K562 (cell line): Measurements from ENCODE around the gene GAMT. TPM values are rescaled to one million over a fixed set of nuclear protein-coding genes. Genes with fewer than 3 reads are reported as not detected.
A peak's percentile ranks its signal among the peaks of the same experiment; 100 is the strongest.

Experiments used
- ATAC-seq: fragments of 200-7000 bp; cut with Tn5 transposase; 3 replicates; pipeline ENCODE4 v1.9.1; 2020; ENCODE audit warnings: moderate library complexity
- BruUV-seq: library from RNA; stranded (reverse); fragments of 400-500 nt; replicated peaks from 2 replicates; lab custom pipeline; 2021; lab: Mats Ljungman, UMichigan
- CTCF ChIA-PET: fragments of 300-600 bp; formaldehyde crosslinking; extraction: SDS; loops from one replicate; lab custom pipeline; 2021; ENCODE audit warnings: low intra/inter-chr PET ratio; lab: Yijun Ruan, JAX
- POLR2A ChIA-PET: fragments of 300-600, 350-650 bp; sonication (Branson Sonifier 250); formaldehyde crosslinking; extraction: SDS; loops from one replicate; lab custom pipeline; 2021; ENCODE audit warnings: antibody characterized with exemption, inconsistent platforms; lab: Yijun Ruan, JAX
- DNase-seq, 4 experiments: peaks; one replicate each; pipeline versions ENCODE4 v3.0.0 to v3.0.0-alpha.2; 2011 to 2018; ENCODE audit warnings: low spot score in 3 of 4, mixed read lengths in 3 of 4; ENCODE audit errors: extremely low read depth in 1 of 4
- FAIRE-seq: peaks from 2 replicates; lab custom pipeline; 2011; peaks lifted over from hg19 to GRCh38; lab: Jason Lieb, UNC
- H2AFZ ChIP-seq: 2 replicates; pipeline ENCODE4 v1.6.0; 2011; ENCODE audit warnings: low read depth, low read length, control low read depth, inconsistent platforms
- H3K27ac ChIP-seq: fragments of 200-600 bp; 3 replicates; pipeline ENCODE4 v1.8.0; 2011; ENCODE audit warnings: low read depth, mild to moderate bottlenecking, control low read depth, inconsistent platforms, low read length, moderate library complexity, mixed read lengths; ENCODE audit errors: extremely low read depth
- H3K27me3 ChIP-seq, 2 experiments: fragments of 300-600 bp in 1 of 2; 2 replicates in 1 of 2; 3 replicates in 1 of 2; pipeline versions ENCODE4 v1.6.0 to v1.8.0; 2011; ENCODE audit warnings: inconsistent platforms in 2 of 2, low read length in 2 of 2, mild to moderate bottlenecking in 1 of 2, mixed read lengths in 1 of 2, moderate library complexity in 1 of 2; ENCODE audit not compliant: control insufficient read depth in 2 of 2, insufficient read depth in 2 of 2
- H3K36me3 ChIP-seq: fragments of 300-600 bp; 3 replicates; pipeline ENCODE4 v1.8.0; 2011; ENCODE audit warnings: mild to moderate bottlenecking, low read length, inconsistent platforms; ENCODE audit not compliant: control insufficient read depth, insufficient read depth
- H3K4me1 ChIP-seq, 2 experiments: fragments of 200-600 bp in 1 of 2; replicated peaks in 1 of 2; 2 replicates in 1 of 2; 3 replicates in 1 of 2; pipeline versions ENCODE4 v1.5.1 to v1.8.0; 2011; ENCODE audit warnings: inconsistent platforms in 2 of 2, low read length in 2 of 2, mild to moderate bottlenecking in 1 of 2, mixed read lengths in 1 of 2, moderate library complexity in 1 of 2; ENCODE audit not compliant: control insufficient read depth in 2 of 2, insufficient read depth in 2 of 2
- H3K4me2 ChIP-seq: 2 replicates; pipeline ENCODE4 v1.6.1; 2011; ENCODE audit warnings: low read length, control low read depth, inconsistent platforms, mixed read lengths; ENCODE audit not compliant: insufficient read depth
- H3K4me3 ChIP-seq: fragments of 200-600 bp; sonication (generic), shearing (Covaris generic); 2 replicates; pipeline ENCODE4 v1.5.1; 2016; ENCODE audit warnings: control low read depth, inconsistent platforms
- H3K79me2 ChIP-seq: fragments of 200-600 bp; 3 replicates; pipeline ENCODE4 v1.8.0; 2011; ENCODE audit warnings: low read length, inconsistent platforms; ENCODE audit not compliant: control insufficient read depth, insufficient read depth
- H3K9ac ChIP-seq, 2 experiments: 2 replicates each; pipeline versions ENCODE4 v1.6.0 to v1.6.1; 2011; ENCODE audit warnings: low read depth in 2 of 2, low read length in 2 of 2, control low read depth in 1 of 2, inconsistent platforms in 1 of 2, mild to moderate bottlenecking in 1 of 2, mixed read lengths in 1 of 2; ENCODE audit not compliant: insufficient read depth in 1 of 2
- H3K9me1 ChIP-seq: one replicate; pipeline ENCODE4 v1.6.0; 2011; ENCODE audit warnings: inconsistent platforms, mild to moderate bottlenecking, low read length, moderate library complexity; ENCODE audit not compliant: control insufficient read depth, insufficient read depth
- H3K9me3 ChIP-seq: replicated peaks from 2 replicates; pipeline ENCODE4 v1.5.1; 2011; ENCODE audit warnings: low read depth, low read length, inconsistent platforms; ENCODE audit not compliant: control insufficient read depth, insufficient read depth
- H4K20me1 ChIP-seq: replicated peaks from 2 replicates; pipeline ENCODE4 v1.6.1; 2011; ENCODE audit warnings: low read length, inconsistent platforms, mixed read lengths; ENCODE audit not compliant: control insufficient read depth, insufficient read depth
- CBX8 ChIP-seq: fragments of 200-600 bp; sonication (generic); IDR thresholded peaks from 2 replicates; pipeline ENCODE4 v1.6.1; 2012; ENCODE audit warnings: borderline replicate concordance, mixed run types, low read depth, mild to moderate bottlenecking, moderate library complexity, mixed read lengths, low read length, control low read depth, inconsistent platforms; ENCODE audit not compliant: poor library complexity, severe bottlenecking; ENCODE audit errors: extremely low read depth
- DPF2 ChIP-seq: fragments of 450-650 bp; IDR thresholded peaks from 2 replicates; pipeline ENCODE4 v1.6.1; 2016
- NFIC ChIP-seq: fragments of 450-650 bp; IDR thresholded peaks from 2 replicates; pipeline ENCODE4 v1.6.1; 2017; ENCODE audit warnings: mild to moderate bottlenecking, inconsistent platforms
- POLR2AphosphoS5 ChIP-seq: IDR thresholded peaks from 2 replicates; pipeline ENCODE4 v1.6.1; 2011; ENCODE audit warnings: mild to moderate bottlenecking, low read depth, low read length, moderate library complexity; ENCODE audit not compliant: control insufficient read depth, insufficient read depth
- POLR2B ChIP-seq: fragments of 450-650 bp; IDR thresholded peaks from 2 replicates; pipeline ENCODE4 v1.6.1; 2018; ENCODE audit warnings: low read depth; ENCODE audit not compliant: partially characterized antibody
- RB1 ChIP-seq: fragments of 450-650 bp; IDR thresholded peaks from 2 replicates; pipeline ENCODE4 v1.6.1; 2017; ENCODE audit warnings: low read depth, mild to moderate bottlenecking
- WGBS: fragments of 100-300 bp; shearing (Covaris generic); methylation state at CpG from one replicate; pipeline ENCODE4 v1.1.6; 2016; ENCODE audit warnings: low coverage, mixed read lengths; ENCODE audit not compliant: insufficient coverage; ENCODE audit errors: missing lambda C conversion rate; 5-methylcytosine and 5-hydroxymethylcytosine counted together
- in situ Hi-C: fragments of 300-500 bp; cut with MboI; formaldehyde crosslinking; loops from 4 replicates; pipeline ENCODE4 v1.15.0; 2018; ENCODE audit warnings: inconsistent platforms, mixed read lengths
- intact Hi-C: fragments of 100-400 bp; cut with micrococcal nuclease; formaldehyde crosslinking; loops from 2 replicates; pipeline ENCODE4 v1.14.2; 2022
- polyA plus RNA-seq, 8 experiments: library from polyadenylated mRNA; depleted of rRNA in 4 of 8; stranded (reverse) in 5 of 8; unstranded in 3 of 8; fragments of >200 nt; fragmentation: Nextera tagmentation in 2 of 8; fragmentation: Illumina TruSeq in 1 of 8; extraction: Ambion mirVana in 2 of 8; extraction: Trizol in 1 of 8; gene quantifications; 2 replicates each; pipeline versions ENCODE4 v1.2.1 to v1.2.3, GENCODE V29; 2011 to 2014; ENCODE audit warnings: inconsistent platforms in 1 of 8, missing spikeins in 1 of 8
- total RNA-seq, 7 experiments: library from RNA; depleted of rRNA in 6 of 7; stranded (reverse); fragments of >200 nt in 6 of 7; fragmentation: Illumina TruSeq in 2 of 7; extraction: Trizol in 2 of 7; gene quantifications; 2 replicates each; pipeline versions ENCODE4 v1.2.1 to v1.2.3, GENCODE V29; 2011 to 2021; ENCODE audit warnings: low replicate concordance in 1 of 7
- TF ChIP-seq, protein P1 (sequence below): fragments of 450-650 bp; IDR thresholded peaks from 2 replicates; pipeline ENCODE4 v1.6.1; 2018; ENCODE audit not compliant: partially characterized antibody
- TF ChIP-seq, protein P2 (sequence below): IDR thresholded peaks from 2 replicates; pipeline ENCODE4 v1.6.1; 2011; ENCODE audit not compliant: insufficient read length; ENCODE audit errors: extremely low read depth
- TF ChIP-seq, protein P3 (sequence below): fragments of 250-450 bp; sonication (Bioruptor Pico); IDR thresholded peaks from 2 replicates; pipeline ENCODE4 v1.5.0; 2021
- TF ChIP-seq, protein P4 (sequence below): sonication (generic); formaldehyde crosslinking; IDR thresholded peaks from 2 replicates; pipeline ENCODE4 v1.5.0; 2020; ENCODE audit warnings: missing genetic modification reagents

GAMT gene
- total and polyA plus RNA-seq, 9 of the 15 experiments (the other 6 are each of a cell fraction or from before 2014, with no cell fraction given) = 1.3 to 35.3 (median 27.2) TPM

DNA sequence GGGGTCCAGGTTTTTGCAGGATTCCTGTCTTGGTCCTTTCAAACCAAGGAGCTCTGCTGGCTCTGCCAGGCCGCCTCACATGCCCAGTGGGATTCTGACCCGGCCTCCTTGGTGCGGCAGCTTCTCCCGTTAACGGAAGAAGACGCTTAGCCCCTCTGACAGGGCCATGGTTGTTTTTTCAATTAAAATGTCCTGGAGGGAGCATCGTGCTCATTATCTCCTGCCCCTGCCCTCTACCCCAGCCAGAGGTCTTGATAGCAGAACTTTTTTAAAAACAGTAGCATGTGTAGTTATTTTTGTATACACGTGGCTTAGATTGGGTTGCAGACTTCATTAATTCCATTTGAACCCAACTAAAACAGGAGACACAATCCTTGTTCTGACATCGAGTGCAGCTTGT, 25.4 kb upstream of the GAMT start:
- 86% methylated on average over 9 of the region's 9 CpGs for WGBS

DNA sequence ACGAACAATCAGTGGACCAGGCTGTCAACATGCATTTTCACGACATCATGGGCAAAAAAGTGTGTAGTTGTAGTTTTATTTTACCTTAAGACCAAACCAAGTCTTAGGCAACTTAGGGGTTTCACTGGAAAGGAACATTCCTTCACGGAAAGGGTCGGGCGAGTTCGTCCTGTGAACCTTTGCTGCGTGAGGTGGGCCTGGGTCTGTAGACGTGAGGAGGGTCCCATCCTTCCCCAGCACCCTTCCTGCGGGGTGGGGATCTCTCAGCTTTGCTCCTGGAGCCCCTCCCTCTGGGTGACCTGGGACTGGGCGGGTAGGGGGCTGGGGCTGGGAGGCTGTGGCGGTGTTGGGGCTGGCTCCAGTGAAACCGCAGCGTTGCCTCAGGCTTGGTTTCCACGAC, 24.6 kb upstream of the GAMT start:
- no peaks in the 10 kb centered on the region for H3K9me3 ChIP-seq
- H3K9me1 ChIP-seq = peaks cover 4% of the 10 kb centered on the region
- H4K20me1 ChIP-seq = peaks cover 10% of the 10 kb centered on the region; the same call in 1 of the 2 replicates
- no peak overlapping the region for H3K9ac ChIP-seq
- ATAC-seq (no peak), FAIRE-seq (no peak), DNase-seq (no peak)
- in situ Hi-C loops (no loop called here), intact Hi-C loops (no loop called here)
- H3K4me1 ChIP-seq = peaks cover 0 to 57% of the 10 kb centered on the region in 2 experiments; a peak in 2 of 5 replicates
- POLR2A ChIA-PET = interaction anchor here (1.5 kb wide), 2 partner anchors 9 to 14 kb away, joined by 3 to 5 read pairs; no protein-coding TSS in a partner anchor
- 95% methylated on average over 11 of the region's 14 CpGs for WGBS
- no peak overlapping the region for H2AFZ ChIP-seq
- no peak overlapping the region for H3K4me3 ChIP-seq
- no peaks in the 10 kb centered on the region for H3K27me3 ChIP-seq
- H3K36me3 ChIP-seq = peaks cover 94% of the 10 kb centered on the region
- no peak overlapping the region for H3K4me2 ChIP-seq
- H3K79me2 ChIP-seq = peaks cover 55% of the 10 kb centered on the region
- BruUV-seq = TSS peak; percentile 11
- TF ChIP-seq, protein P1, sequence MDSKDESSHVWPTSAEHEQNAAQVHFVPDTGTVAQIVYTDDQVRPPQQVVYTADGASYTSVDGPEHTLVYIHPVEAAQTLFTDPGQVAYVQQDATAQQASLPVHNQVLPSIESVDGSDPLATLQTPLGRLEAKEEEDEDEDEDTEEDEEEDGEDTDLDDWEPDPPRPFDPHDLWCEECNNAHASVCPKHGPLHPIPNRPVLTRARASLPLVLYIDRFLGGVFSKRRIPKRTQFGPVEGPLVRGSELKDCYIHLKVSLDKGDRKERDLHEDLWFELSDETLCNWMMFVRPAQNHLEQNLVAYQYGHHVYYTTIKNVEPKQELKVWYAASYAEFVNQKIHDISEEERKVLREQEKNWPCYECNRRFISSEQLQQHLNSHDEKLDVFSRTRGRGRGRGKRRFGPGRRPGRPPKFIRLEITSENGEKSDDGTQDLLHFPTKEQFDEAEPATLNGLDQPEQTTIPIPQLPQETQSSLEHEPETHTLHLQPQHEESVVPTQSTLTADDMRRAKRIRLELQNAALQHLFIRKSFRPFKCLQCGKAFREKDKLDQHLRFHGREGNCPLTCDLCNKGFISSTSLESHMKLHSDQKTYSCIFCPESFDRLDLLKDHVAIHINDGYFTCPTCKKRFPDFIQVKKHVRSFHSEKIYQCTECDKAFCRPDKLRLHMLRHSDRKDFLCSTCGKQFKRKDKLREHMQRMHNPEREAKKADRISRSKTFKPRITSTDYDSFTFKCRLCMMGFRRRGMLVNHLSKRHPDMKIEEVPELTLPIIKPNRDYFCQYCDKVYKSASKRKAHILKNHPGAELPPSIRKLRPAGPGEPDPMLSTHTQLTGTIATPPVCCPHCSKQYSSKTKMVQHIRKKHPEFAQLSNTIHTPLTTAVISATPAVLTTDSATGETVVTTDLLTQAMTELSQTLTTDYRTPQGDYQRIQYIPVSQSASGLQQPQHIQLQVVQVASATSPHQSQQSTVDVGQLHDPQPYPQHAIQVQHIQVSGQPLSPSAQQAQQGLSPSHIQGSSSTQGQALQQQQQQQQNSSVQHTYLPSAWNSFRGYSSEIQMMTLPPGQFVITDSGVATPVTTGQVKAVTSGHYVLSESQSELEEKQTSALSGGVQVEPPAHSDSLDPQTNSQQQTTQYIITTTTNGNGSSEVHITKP = peak; percentile 52
- TF ChIP-seq, protein P2, sequence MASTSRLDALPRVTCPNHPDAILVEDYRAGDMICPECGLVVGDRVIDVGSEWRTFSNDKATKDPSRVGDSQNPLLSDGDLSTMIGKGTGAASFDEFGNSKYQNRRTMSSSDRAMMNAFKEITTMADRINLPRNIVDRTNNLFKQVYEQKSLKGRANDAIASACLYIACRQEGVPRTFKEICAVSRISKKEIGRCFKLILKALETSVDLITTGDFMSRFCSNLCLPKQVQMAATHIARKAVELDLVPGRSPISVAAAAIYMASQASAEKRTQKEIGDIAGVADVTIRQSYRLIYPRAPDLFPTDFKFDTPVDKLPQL = no peak
- no peak for TF ChIP-seq CBX8
- TF ChIP-seq, protein P3, sequence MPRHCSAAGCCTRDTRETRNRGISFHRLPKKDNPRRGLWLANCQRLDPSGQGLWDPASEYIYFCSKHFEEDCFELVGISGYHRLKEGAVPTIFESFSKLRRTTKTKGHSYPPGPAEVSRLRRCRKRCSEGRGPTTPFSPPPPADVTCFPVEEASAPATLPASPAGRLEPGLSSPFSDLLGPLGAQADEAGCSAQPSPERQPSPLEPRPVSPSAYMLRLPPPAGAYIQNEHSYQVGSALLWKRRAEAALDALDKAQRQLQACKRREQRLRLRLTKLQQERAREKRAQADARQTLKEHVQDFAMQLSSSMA (CRISPR knock-in tag) = no peak
- TF ChIP-seq POLR2B = no peak
- no peak for TF ChIP-seq DPF2
- CTCF ChIA-PET = no interaction called here
- H3K27ac ChIP-seq = no peak overlapping the region

More for the DNA sequence above, 25.4 kb upstream of the GAMT start:
- no peak for TF ChIP-seq NFIC
- peak; percentile 8; the same call in 1 of the 2 replicates for TF ChIP-seq POLR2AphosphoS5
- TF ChIP-seq, protein P4, sequence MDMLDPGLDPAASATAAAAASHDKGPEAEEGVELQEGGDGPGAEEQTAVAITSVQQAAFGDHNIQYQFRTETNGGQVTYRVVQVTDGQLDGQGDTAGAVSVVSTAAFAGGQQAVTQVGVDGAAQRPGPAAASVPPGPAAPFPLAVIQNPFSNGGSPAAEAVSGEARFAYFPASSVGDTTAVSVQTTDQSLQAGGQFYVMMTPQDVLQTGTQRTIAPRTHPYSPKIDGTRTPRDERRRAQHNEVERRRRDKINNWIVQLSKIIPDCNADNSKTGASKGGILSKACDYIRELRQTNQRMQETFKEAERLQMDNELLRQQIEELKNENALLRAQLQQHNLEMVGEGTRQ (CRISPR knock-in tag) = no peak
- TF ChIP-seq RB1 = no peak
- TF ChIP-seq, all 486 proteins: peak for 1
- intact Hi-C loops (no loop called here), in situ Hi-C loops (no loop called here)
- FAIRE-seq (no peak), ATAC-seq (no peak), DNase-seq (no peak)
- ChIA-PET CTCF (no interaction called here), POLR2A (interaction anchor here (1.4 to 1.6 kb wide), 3 partner anchors 9 to 14 kb away, joined by 4 to 6 read pairs (median 5); no protein-coding TSS in a partner anchor)
- no TSS peak for BruUV-seq
- peaks cover 0 to 53% of the 10 kb centered on the region in 2 experiments; a peak in 2 of 5 replicates for H3K4me1 ChIP-seq
- peaks cover 14% of the 10 kb centered on the region for H4K20me1 ChIP-seq
- peaks cover 4% of the 10 kb centered on the region for H3K9me1 ChIP-seq
- peaks cover 92% of the 10 kb centered on the region for H3K36me3 ChIP-seq
- no peak overlapping the region for H3K27ac ChIP-seq
- H3K27me3 ChIP-seq = no peaks in the 10 kb centered on the region
- no peak overlapping the region for H2AFZ ChIP-seq
- H3K4me2 ChIP-seq = no peak overlapping the region
- H3K9ac ChIP-seq = 0 out of 4 replicates have a peak overlapping the region, but pooled peaks of 1 of the 2 experiments have one; percentile 59
- peaks cover 49% of the 10 kb centered on the region for H3K79me2 ChIP-seq
- no peaks in the 10 kb centered on the region for H3K9me3 ChIP-seq
- no peak overlapping the region for H3K4me3 ChIP-seq
